MM.1S (cell line): ENCODE data around the gene ABHD11.
"Not testable (repeated sequence)": the region's sequence is repeated elsewhere in the genome, so short reads cannot be mapped to it uniquely, and the experiment has no call there.

Experiments used
- DNase-seq: peaks from one replicate; pipeline ENCODE4 v3.0.0-alpha.2; 2015
- H2AFZ ChIP-seq: fragments of 300-600 bp; sonication (generic); 2 replicates; pipeline ENCODE4 v1.6.0; 2016; ENCODE audit warnings: antibody characterized with exemption, low read length
- H3F3A ChIP-seq: fragments of 300-600 bp; sonication (generic); 2 replicates; pipeline ENCODE4 v1.6.1; 2016; ENCODE audit warnings: mild to moderate bottlenecking, antibody characterized with exemption, low read length, moderate library complexity, mixed read lengths; ENCODE audit not compliant: insufficient read depth
- H3K27ac ChIP-seq: fragments of 300-600 bp; sonication (generic); 2 replicates; pipeline ENCODE4 v1.5.1; 2016; ENCODE audit warnings: mild to moderate bottlenecking, low read length
- H3K27me3 ChIP-seq: fragments of 300-600 bp; sonication (generic); replicated peaks from 2 replicates; pipeline ENCODE4 v1.6.0; 2016; ENCODE audit warnings: low read length; ENCODE audit not compliant: insufficient read depth
- H3K36me3 ChIP-seq: fragments of 300-600 bp; sonication (generic); replicated peaks from 2 replicates; pipeline ENCODE4 v1.6.1; 2016; ENCODE audit warnings: mild to moderate bottlenecking, low read length, mixed read lengths; ENCODE audit not compliant: insufficient read depth
- H3K4me1 ChIP-seq: fragments of 300-600 bp; sonication (generic); 2 replicates; pipeline ENCODE4 v1.6.1; 2016; ENCODE audit warnings: low read length, mixed read lengths
- H3K4me2 ChIP-seq: fragments of 300-600 bp; sonication (generic); 2 replicates; pipeline ENCODE4 v1.6.0; 2016; ENCODE audit warnings: low read depth, low read length
- H3K4me3 ChIP-seq: fragments of 300-600 bp; sonication (generic); 2 replicates; pipeline ENCODE4 v1.5.1; 2016; ENCODE audit warnings: low read length, mixed read lengths
- H3K79me2 ChIP-seq: fragments of 300-600 bp; sonication (generic); 2 replicates; pipeline ENCODE4 v1.6.1; 2016; ENCODE audit warnings: mixed run types, low read length, mixed read lengths
- H3K9ac ChIP-seq: fragments of 300-600 bp; sonication (generic); 2 replicates; pipeline ENCODE4 v1.6.1; 2016; ENCODE audit warnings: low read length, mixed read lengths
- H3K9me2 ChIP-seq: fragments of 300-600 bp; sonication (generic); replicated peaks from 2 replicates; pipeline ENCODE4 v1.6.1; 2016; ENCODE audit warnings: mild to moderate bottlenecking, low read length, mixed read lengths; ENCODE audit not compliant: insufficient read depth
- H3K9me3 ChIP-seq: fragments of 300-600 bp; sonication (generic); replicated peaks from 2 replicates; pipeline ENCODE4 v1.6.1; 2016; ENCODE audit warnings: mild to moderate bottlenecking, low read length, mixed read lengths; ENCODE audit not compliant: insufficient read depth
- H4K20me1 ChIP-seq: fragments of 300-600 bp; sonication (generic); 2 replicates; pipeline ENCODE4 v1.6.1; 2016; ENCODE audit warnings: mild to moderate bottlenecking, low read length, moderate library complexity, mixed read lengths; ENCODE audit not compliant: insufficient read depth
- CTCF ChIP-seq: fragments of 300-600 bp; sonication (generic); IDR thresholded peaks from 2 replicates; pipeline ENCODE4 v1.5.1; 2016; ENCODE audit warnings: antibody characterized with exemption, low read length, mixed read lengths
- EZH2 ChIP-seq: fragments of 300-600 bp; sonication (generic); optimal IDR thresholded peaks from 2 replicates; pipeline ENCODE3; 2017; ENCODE audit warnings: low read depth, mild to moderate bottlenecking, antibody characterized with exemption, low read length, mixed read lengths
- EZH2phosphoT487 ChIP-seq: fragments of 300-600 bp; sonication (generic); IDR thresholded peaks from 2 replicates; pipeline ENCODE4 v1.6.1; 2018; ENCODE audit warnings: antibody characterized with exemption, low read length

ABHD11 gene

GRCh38 chr7:73738612-73739386 lies at the start of gene ABHD11:
ABHD11 (minus strand) TSS chr7:73738802; CDS start chr7:73738770, 32 bp downstream.
- peak within 1 kb of the TSS; percentile 93 for H3K27ac ChIP-seq
- TF ChIP-seq EZH2 (no peak), CTCF (no peak), EZH2phosphoT487 (no peak)
- DNase-seq, result peak; percentile 98

GRCh38 chr7:73787786-73788048 lies 49.1 kb upstream of the ABHD11 start:
- not testable (repeated sequence) for H3K9ac ChIP-seq, H3K79me2 ChIP-seq, H3K9me3 ChIP-seq

More at GRCh38 chr7:73738612-73739386, at the start of gene ABHD11:
- H3F3A ChIP-seq, result peaks cover 11% of the 10 kb centered on the region
- H3K4me2 ChIP-seq, result peak within 1 kb of the TSS; percentile 93
- H3K9ac ChIP-seq, result peak within 1 kb of the TSS; percentile 98
- H3K4me3 ChIP-seq, result peak within 1 kb of the TSS; percentile 96
- H3K79me2 ChIP-seq, result peaks cover 28% of the 10 kb centered on the region
- peak within 1 kb of the TSS; percentile 70 for H2AFZ ChIP-seq
- no peaks in the 10 kb centered on the region for H3K36me3 ChIP-seq
- H4K20me1 ChIP-seq, result 0 out of 2 replicates have a peak, but pooled peaks cover 5% of the 10 kb centered on the region
- no peaks in the 10 kb centered on the region for H3K9me2 ChIP-seq
- peaks cover 36% of the 10 kb centered on the region for H3K4me1 ChIP-seq
- H3K9me3 ChIP-seq, result no peaks in the 10 kb centered on the region
- no peaks in the 10 kb centered on the region for H3K27me3 ChIP-seq

GRCh38 chr7:73786588-73786987 lies 48.0 kb upstream of the ABHD11 start:
- no peak for DNase-seq
- Histone ChIP-seq H3K4me1 (no peaks in the 10 kb centered on the region), H3K9me2 (no peaks in the 10 kb centered on the region), H4K20me1 (no peaks in the 10 kb centered on the region), H3K27ac (no peak overlapping the region), H3K9me3 (no peaks in the 10 kb centered on the region), H3F3A (no peaks in the 10 kb centered on the region), H2AFZ (no peak overlapping the region), H3K36me3 (no peaks in the 10 kb centered on the region), H3K79me2 (no peaks in the 10 kb centered on the region), H3K4me2 (no peak overlapping the region), H3K9ac (no peak overlapping the region), H3K4me3 (no peak overlapping the region), H3K27me3 (no peaks in the 10 kb centered on the region)
- TF ChIP-seq CTCF (no peak), EZH2 (no peak), EZH2phosphoT487 (no peak)

More at GRCh38 chr7:73787786-73788048, 49.1 kb upstream of the ABHD11 start:
- not testable (repeated sequence) for DNase-seq, H3K4me2 ChIP-seq, H3K36me3 ChIP-seq, H4K20me1 ChIP-seq, H3K27me3 ChIP-seq, H3K27ac ChIP-seq, H3K4me3 ChIP-seq, H3F3A ChIP-seq, H2AFZ ChIP-seq, H3K4me1 ChIP-seq, H3K9me2 ChIP-seq

- H3K4me3 ChIP-seq, result no peak overlapping the region
- H2AFZ ChIP-seq, result no peak overlapping the region
- no peak overlapping the region for H3K27ac ChIP-seq
- no peaks in the 10 kb centered on the region for H4K20me1 ChIP-seq
- no peaks in the 10 kb centered on the region for H3K36me3 ChIP-seq
- no peak overlapping the region for H3K4me2 ChIP-seq
- no peaks in the 10 kb centered on the region for H3K79me2 ChIP-seq
- no peak for DNase-seq
- H3K9ac ChIP-seq, result no peak overlapping the region
- H3K27me3 ChIP-seq, result no peaks in the 10 kb centered on the region
- H3K9me3 ChIP-seq, result no peaks in the 10 kb centered on the region
- peaks cover 4% of the 10 kb centered on the region; the same call in 1 of the 2 replicates for H3K4me1 ChIP-seq
- H3F3A ChIP-seq, result no peaks in the 10 kb centered on the region
- no peaks in the 10 kb centered on the region for H3K9me2 ChIP-seq
- no peak for TF ChIP-seq CTCF
- no peak for TF ChIP-seq EZH2
- no peak for TF ChIP-seq EZH2phosphoT487
Measured at GRCh38 chr7:73779517-73779916, 40.9 kb upstream of the ABHD11 start.
